Heart left ventricle (tissue), 16 donors: Measurements from ENCODE around the gene CACNA1D. TPM values are rescaled to one million over a fixed set of nuclear protein-coding genes. Genes with fewer than 3 reads are reported as not detected.

Experiments used
- ATAC-seq, 4 donors: fragments of 200-7000 bp; cut with Tn5 transposase; one replicate each; pipeline ENCODE4 v1.9.1; 2020 to 2022; ENCODE audit warnings: moderate library complexity in 4 of 4, mild to moderate bottlenecking in 3 of 4, moderate number of reproducible peaks in 1 of 4
- DNase-seq, 5 donors: peaks; one replicate each; pipeline ENCODE4 v3.0.0-alpha.2; 2020
- H3K27ac ChIP-seq, 12 donors: fragments of 200-600 bp; sonication (generic) in 4 of 12; one replicate each; pipeline versions ENCODE4 v1.5.0 to v1.8.0; 2016 to 2022; ENCODE audit warnings: mild to moderate bottlenecking in 2 of 12
- H3K27me3 ChIP-seq, 9 donors: fragments of 200-600 bp; sonication (generic) in 2 of 9; one replicate each; pipeline versions ENCODE4 v1.5.1 to v1.8.0; 2016 to 2022; ENCODE audit warnings: mild to moderate bottlenecking in 3 of 9
- H3K36me3 ChIP-seq, 9 donors: fragments of 200-600 bp; sonication (generic) in 2 of 9; one replicate each; pipeline versions ENCODE4 v1.5.0 to v1.8.0; 2018 to 2022; ENCODE audit warnings: mild to moderate bottlenecking in 2 of 9
- H3K4me1 ChIP-seq, 12 donors: fragments of 200-600 bp; sonication (generic) in 4 of 12; one replicate each; pipeline versions ENCODE4 v1.5.0 to v1.8.0; 2016 to 2022; ENCODE audit warnings: mild to moderate bottlenecking in 3 of 12
- H3K4me3 ChIP-seq, 12 donors: fragments of 200-600 bp; sonication (generic) in 4 of 12; one replicate each; pipeline versions ENCODE4 v1.5.0 to v1.8.0; 2017 to 2022; ENCODE audit warnings: mild to moderate bottlenecking in 9 of 12, moderate library complexity in 4 of 12
- H3K9me3 ChIP-seq, 12 donors: fragments of 200-600 bp; sonication (generic) in 4 of 12; one replicate each; pipeline versions ENCODE4 v1.5.0 to v1.8.0; 2016 to 2022; ENCODE audit warnings: mild to moderate bottlenecking in 1 of 12
- POLR2A ChIP-seq, 2 donors: fragments of 450-650 bp; IDR thresholded peaks; one replicate each; pipeline ENCODE4 v1.6.1; 2017; ENCODE audit warnings: antibody characterized with exemption in 2 of 2, mild to moderate bottlenecking in 2 of 2, moderate library complexity in 2 of 2
- WGBS, 4 donors: extraction: QIAGEN DNeasy Blood & Tissue Kit in 2 of 4; methylation state at CpG; one replicate each; pipeline versions ENCODE4 v1.1.5 to v1.1.7; 2013 to 2018; 5-methylcytosine and 5-hydroxymethylcytosine counted together
- intact Hi-C, 10 donors: fragments of 100-400 bp; cut with DNase I; formaldehyde crosslinking; loops; one replicate each; pipeline versions ENCODE4 v1.11.1 to v1.14.2; 2022
- polyA plus RNA-seq, 2 donors: library from polyadenylated mRNA; stranded (reverse); fragments of 200-250 nt; gene quantifications; one replicate each; pipeline ENCODE4 v1.2.3, GENCODE V29; 2013
- total RNA-seq, 9 donors: library from RNA; depleted of rRNA in 2 of 9; stranded (reverse); fragments of >200 nt in 2 of 9; fragmentation: NEBNext Ultra II Directional in 3 of 9; extraction: Animal tissue kit (Norgen Biotek cat#: 25700) in 3 of 9; gene quantifications; one replicate each; pipeline versions ENCODE4 v1.1.0 to v1.2.4, GENCODE V29; 2016 to 2023
- TF ChIP-seq, protein P1 (sequence below), 12 donors: fragments of 200-600 bp; sonication (generic) in 4 of 12; IDR thresholded peaks; one replicate each; pipeline versions ENCODE4 v1.5.0 to v1.8.0; 2018 to 2022; ENCODE audit warnings: antibody characterized with exemption in 12 of 12, mild to moderate bottlenecking in 5 of 12
- donor health status: ischemic (EF 13 %, LVEDD 7.1; RV severe dilation, severe dysfunction).
- donor health status: healthy with polysubstance abuse.
- donor health status: DM: no; HTN: yes; CAD: no.
- donor health status: DM: no; HTN: no; CAD: no.
- donor health status: ischemic (EF 25% LVEDD 6.9; RV normal size, moderate dysfunction).
- donor health status: ischemic (EF 25% LVEDD 5.7; RV mildly dilated, moderate dysfunction).
- donor health status: healthy.
- donor health status: DM: yes; HTN: yes; CAD: no.
- donor health status: ischemic (EF 35%, LVEDD 5.7; RV mildly dilated, moderate dysfunction).
- donor health status: nonischemic (EF 11% LVEDD 7.7; RV severe dilation, severe dysfunction).
- donor health status: DM: yes; HTN: yes; CAD: no.
- donor health status: PGD.
- donor health status: ischemic (EF 29% LVEDD 5.4; RV normal size, mild dysfunction).
- donor health status: nonischemic (EF 23%, LVEDD 6.1; RV moderate dilation, normal function).

CACNA1D gene
- total and polyA plus RNA-seq, 11 donors = 0.06 to 2.4 (median 0.40) TPM; not detected in 1

DNA sequence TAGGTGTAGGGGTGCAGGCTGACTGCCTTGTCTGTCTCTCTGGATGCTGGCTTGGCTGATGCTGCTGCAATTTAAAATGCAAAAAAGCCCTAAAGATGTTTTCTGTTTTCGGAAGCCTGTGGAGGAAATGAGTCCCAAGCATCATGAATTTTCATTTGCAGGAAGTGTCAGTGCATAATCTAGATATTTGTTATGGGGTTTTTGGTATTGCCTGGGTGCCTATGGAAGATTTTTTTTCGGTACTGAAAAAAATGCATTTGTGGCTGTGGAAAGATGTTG, 1.9 kb downstream of the CACNA1D start:
- ATAC-seq = no peak
- H3K4me1 ChIP-seq = peaks cover 0 to 24% (median 14%) of the 10 kb centered on the region in 12 donors
- H3K27me3 ChIP-seq = peaks cover 11 to 66% (median 21%) of the 10 kb centered on the region in 9 donors
- no peak for TF ChIP-seq POLR2A (IDR thresholded peaks at IDR 0.05)
- TF ChIP-seq, protein P1, sequence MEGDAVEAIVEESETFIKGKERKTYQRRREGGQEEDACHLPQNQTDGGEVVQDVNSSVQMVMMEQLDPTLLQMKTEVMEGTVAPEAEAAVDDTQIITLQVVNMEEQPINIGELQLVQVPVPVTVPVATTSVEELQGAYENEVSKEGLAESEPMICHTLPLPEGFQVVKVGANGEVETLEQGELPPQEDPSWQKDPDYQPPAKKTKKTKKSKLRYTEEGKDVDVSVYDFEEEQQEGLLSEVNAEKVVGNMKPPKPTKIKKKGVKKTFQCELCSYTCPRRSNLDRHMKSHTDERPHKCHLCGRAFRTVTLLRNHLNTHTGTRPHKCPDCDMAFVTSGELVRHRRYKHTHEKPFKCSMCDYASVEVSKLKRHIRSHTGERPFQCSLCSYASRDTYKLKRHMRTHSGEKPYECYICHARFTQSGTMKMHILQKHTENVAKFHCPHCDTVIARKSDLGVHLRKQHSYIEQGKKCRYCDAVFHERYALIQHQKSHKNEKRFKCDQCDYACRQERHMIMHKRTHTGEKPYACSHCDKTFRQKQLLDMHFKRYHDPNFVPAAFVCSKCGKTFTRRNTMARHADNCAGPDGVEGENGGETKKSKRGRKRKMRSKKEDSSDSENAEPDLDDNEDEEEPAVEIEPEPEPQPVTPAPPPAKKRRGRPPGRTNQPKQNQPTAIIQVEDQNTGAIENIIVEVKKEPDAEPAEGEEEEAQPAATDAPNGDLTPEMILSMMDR (IDR thresholded peaks at IDR 0.05) = no peak
- no peak overlapping the region for H3K4me3 ChIP-seq
- no peak overlapping the region for H3K27ac ChIP-seq
- intact Hi-C loops = no loop called here
- 54 to 72% (median 62%) methylated on average over 2 of the region's 2 CpGs for WGBS, 4 donors
- H3K9me3 ChIP-seq = no peaks in the 10 kb centered on the region
- no peaks in the 10 kb centered on the region for H3K36me3 ChIP-seq
- no peak for DNase-seq

- DNase-seq (no peak), ATAC-seq (no peak)
- peaks cover 0 to 24% (median 14%) of the 10 kb centered on the region in 12 donors for H3K4me1 ChIP-seq
- no peak overlapping the region for H3K27ac ChIP-seq
- no peak overlapping the region for H3K4me3 ChIP-seq
- no peaks in the 10 kb centered on the region for H3K36me3 ChIP-seq
- peaks cover 11 to 59% (median 21%) of the 10 kb centered on the region in 9 donors for H3K27me3 ChIP-seq
- TF ChIP-seq, protein P1 (IDR thresholded peaks at IDR 0.05) = no peak
- TF ChIP-seq POLR2A (IDR thresholded peaks at IDR 0.05) = no peak
- H3K9me3 ChIP-seq = no peaks in the 10 kb centered on the region
- intact Hi-C loops = no loop called here
- WGBS, 4 donors = 57 to 70% (median 66%) methylated on average over 5 of the region's 5 CpGs
These were observed 2.6 kb downstream of the CACNA1D start for GRCh38 chr3:53496984-53497383.

DNA sequence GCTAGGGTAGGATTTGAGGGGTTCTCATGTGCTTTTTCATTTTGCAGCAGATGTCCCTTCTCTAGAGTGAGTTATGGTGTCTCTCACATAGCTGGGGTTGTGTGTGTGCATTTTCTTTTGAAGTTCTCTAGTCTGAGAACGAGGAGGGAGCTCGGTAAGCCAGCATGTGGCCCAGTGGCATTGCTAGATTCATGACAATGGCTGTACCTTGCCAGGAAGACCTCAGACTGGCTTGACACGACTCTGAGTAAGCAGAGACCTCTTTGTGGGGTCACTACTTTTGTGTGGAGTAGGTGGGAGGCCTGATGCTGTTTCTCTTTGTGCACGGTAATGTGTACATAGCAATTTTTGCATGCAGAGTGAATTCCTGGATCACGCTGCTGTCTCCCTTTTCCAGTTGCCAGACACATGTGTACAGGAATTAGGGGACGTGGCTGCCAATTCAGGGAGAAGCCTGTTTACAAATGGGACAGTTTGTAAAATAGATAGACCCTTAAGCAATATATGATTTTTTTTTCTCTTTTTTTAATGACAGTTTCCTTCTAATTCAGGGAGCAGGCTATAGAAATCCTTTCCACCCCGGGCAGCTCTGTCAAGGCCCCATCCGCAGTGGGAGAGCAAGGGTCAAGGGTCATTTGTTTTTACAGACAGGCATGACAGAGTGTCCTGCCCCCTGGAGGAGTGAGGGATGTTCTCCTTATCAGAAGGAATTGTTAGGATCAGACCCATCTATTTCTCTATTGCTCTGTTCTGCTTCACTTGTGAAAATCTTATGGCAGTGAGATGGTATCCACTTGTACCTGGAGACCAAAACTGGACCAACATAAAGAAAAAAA, 4.6 kb downstream of the CACNA1D start:
- no peak overlapping the region for H3K27ac ChIP-seq
- H3K4me1 ChIP-seq = peaks cover 0 to 18% (median 10%) of the 10 kb centered on the region in 12 donors
- TF ChIP-seq POLR2A (IDR thresholded peaks at IDR 0.05) = no peak
- TF ChIP-seq, protein P1 (IDR thresholded peaks at IDR 0.05) = no peak
- WGBS, 4 donors = 78 to 86% (median 81%) methylated on average over 8 of the region's 8 CpGs
- intact Hi-C loops = no loop called here
- no peak overlapping the region for H3K4me3 ChIP-seq
- ATAC-seq (no peak), DNase-seq (no peak)
- H3K27me3 ChIP-seq = peaks cover 9 to 42% (median 18%) of the 10 kb centered on the region in 9 donors
- no peaks in the 10 kb centered on the region for H3K9me3 ChIP-seq
- no peaks in the 10 kb centered on the region for H3K36me3 ChIP-seq

- TF ChIP-seq, protein P1 (IDR thresholded peaks at IDR 0.05) = no peak
- TF ChIP-seq POLR2A (IDR thresholded peaks at IDR 0.05) = no peak
- H3K4me1 ChIP-seq = peaks cover 0 to 9% (median 6%) of the 10 kb centered on the region in 12 donors
- ATAC-seq (no peak), DNase-seq (no peak)
- peaks cover 5 to 35% (median 10%) of the 10 kb centered on the region in 9 donors for H3K27me3 ChIP-seq
- intact Hi-C loops = no loop called here
- H3K36me3 ChIP-seq = no peaks in the 10 kb centered on the region
- H3K27ac ChIP-seq = no peak overlapping the region
- no peak overlapping the region for H3K4me3 ChIP-seq
- no peaks in the 10 kb centered on the region for H3K9me3 ChIP-seq
- 76 to 92% (median 88%) methylated on average over 7 of the region's 7 CpGs for WGBS, 4 donors
These were observed 5.9 kb downstream of the CACNA1D start for GRCh38 chr3:53500165-53500777.
